Activated CD4-positive, alpha-beta T cell treated with anti-CD3 and anti-CD28 coated beads, Interleukin-2, amount 50 U/mL, for 1 hour (primary cell): Measurements from ENCODE around the gene MAML3.

Experiments
- DNase-seq: peaks from one replicate; pipeline ENCODE4 v3.0.0-alpha.2; 2020

Gene MAML3

GRCh38 chr4:140153419-140153717 lies 616 bp downstream of the MAML3 start:
- DNase-seq, result no peak

DNA sequence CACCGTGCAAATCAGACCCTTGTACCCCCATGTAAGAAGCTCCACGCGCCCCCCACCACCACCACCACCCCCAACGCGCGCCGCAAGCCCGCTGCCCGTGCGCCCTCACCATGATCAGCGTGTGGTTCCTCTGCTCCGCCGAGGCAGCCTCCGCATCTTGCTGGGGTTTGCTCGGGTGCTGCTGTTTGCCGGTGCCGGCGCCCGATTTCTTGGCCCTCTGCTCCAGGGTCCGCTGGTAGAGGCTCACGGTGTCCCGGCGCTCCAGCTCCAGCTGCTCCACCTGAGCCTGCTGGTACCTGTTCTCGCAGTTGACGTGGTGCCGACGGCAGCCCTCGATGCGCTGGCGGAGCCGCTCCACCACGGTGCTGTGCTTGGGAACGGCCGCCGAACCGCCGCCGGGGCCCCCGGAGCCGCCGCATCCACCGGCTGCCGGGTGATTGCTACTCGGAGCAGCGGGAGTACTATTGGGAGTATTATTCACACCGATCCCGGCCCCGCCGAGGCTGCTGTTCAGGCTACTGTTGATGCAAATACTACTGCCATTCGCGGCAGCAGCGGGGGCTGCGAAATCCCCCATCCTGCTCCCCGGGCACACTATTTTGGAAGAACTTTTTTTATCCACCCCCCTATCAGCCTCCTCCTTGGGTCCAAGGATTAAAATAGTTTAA lies 1.1 kb downstream of the MAML3 start:
- DNase-seq, result peak; percentile 47

DNA sequence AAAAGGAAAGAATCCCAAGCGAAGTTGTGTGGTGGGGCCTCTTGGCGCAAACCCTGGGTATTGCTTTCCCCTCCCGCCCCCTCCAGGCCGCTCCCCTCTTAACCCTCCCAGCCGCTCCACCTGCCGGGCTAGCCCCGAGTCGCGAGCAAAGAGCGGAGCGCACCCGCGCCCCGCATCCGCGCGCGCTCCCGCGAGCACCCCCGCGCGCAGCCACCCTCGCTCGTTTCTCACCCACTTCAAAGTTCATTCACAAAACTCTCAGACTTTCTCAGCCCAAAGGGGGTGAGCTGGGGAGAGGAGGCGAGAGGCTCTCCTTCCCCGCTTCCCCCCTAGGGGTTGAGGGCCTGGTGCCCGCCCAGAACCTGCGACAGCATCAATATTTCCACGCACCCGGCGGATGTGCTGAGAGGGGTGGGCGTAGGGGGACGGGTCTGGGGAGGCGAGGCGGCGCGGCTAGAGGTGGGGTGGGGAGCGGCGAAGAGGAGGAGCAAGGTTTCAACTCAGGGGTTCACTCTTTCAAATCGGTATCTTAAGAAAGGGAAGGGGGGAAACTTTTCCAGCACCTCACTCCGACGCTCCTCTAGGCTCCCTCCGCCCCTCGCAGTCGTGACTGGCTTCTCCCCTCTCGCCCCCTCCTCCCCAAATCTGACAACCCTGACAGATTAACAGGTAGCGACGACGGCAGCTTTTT lies 1.8 kb downstream of the MAML3 start:
- peak; percentile 77 for DNase-seq

DNA sequence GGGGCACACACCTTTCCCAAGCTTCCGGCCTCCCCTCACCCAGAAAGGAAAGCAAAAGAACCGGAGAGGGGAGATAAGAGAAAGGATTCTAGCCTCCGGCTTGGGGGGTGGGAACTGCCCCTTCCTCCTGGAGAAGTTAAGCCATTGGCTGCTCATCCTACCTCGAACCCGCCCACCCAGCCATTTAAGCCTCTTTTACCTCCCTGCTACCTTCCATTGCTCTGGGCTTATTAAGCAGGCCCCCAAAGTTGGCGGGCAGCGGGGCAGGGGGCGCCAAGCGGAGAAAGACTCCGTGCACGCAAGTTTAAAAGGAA lies 2.3 kb downstream of the MAML3 start:
- peak; percentile 58 for DNase-seq

DNA sequence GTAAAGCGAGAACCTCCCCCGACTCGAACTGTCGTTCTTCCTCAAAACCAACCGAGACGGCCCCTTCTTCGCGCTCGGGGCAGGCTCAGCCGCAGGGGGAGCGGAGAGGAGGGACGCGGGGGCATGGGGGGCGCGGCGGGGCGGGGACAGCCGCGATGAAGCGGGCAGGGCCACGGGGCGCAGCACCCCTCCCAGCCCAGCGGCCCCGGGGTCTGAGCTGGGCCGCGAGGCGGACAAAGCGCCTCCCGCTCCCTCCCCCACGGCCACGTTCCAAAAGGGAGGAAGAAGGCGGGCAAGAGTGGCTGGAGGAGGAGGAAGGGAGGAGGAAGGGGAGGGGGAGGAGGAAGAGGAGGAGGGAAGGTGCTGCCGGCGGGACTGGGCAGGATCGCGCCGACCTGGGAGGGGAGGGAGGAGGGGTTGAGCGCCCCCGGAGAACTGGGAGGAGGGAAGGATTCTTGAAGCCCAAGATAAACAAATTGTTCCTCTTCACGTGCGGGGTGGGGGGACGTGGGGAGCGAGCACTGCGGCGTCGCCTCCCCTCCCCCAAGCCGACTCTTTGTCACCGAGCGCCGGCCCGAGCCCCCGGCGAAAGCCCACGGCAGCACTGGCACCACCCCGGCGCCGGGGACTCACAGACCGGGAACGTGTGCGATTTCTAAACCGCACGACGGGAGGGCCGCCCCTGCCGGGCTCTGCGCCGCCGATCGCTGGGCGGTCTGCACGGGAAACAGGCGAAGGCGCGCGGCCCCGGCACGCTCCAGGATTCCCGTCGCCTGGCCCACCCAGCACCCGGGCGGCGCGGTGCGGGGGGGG lies 2.9 kb downstream of the MAML3 start:
- DNase-seq, result peak; percentile 41

GRCh38 chr4:140150636-140150885 lies 3.4 kb downstream of the MAML3 start:
- peak; percentile 64 for DNase-seq

- peak; percentile 67 for DNase-seq
These were observed 3.9 kb downstream of the MAML3 start for GRCh38 chr4:140149846-140150635.

- no peak for DNase-seq
These were observed 9.9 kb downstream of the MAML3 start for GRCh38 chr4:140144050-140144449.

- no peak for DNase-seq
These were observed 12.7 kb downstream of the MAML3 start for GRCh38 chr4:140141210-140141835.

DNA sequence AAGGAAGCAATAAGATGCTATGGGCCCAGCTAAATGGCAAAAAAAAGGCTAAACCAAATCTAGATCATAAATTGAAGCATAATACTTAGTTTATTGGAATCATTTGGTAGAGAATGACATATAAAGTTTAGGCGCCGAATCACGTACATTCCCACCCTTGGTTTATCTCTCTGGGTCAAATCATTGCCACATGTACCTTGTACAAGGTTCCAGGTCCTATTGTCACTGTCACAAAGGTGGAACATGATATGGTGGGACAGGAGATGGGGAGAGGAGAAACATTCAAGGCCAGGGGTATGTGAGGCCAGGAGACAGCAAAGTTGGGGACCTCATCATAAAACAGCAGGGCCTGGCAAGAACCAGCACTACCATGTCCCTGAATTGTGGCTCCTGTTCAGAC lies 13.4 kb downstream of the MAML3 start:
- DNase-seq, result no peak

DNA sequence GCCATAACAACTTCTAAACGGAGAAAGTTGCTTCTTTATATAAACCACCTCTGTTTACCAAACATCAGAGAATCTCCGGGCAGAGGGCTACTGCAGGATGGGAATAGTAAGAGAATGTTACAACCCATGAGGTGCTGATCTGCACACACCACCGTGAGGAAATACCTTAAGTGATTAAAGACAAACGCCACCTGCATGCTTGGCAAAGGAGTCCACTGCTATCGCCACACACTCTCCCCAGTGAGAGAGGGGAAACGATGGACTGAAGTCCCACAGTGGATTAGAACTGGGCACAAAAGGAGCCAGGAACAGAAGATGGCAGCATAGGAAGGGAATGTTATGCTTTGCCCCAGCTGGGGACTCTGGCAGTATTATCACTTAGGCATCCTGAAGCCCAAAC lies 15.6 kb downstream of the MAML3 start:
- DNase-seq, result no peak

DNA sequence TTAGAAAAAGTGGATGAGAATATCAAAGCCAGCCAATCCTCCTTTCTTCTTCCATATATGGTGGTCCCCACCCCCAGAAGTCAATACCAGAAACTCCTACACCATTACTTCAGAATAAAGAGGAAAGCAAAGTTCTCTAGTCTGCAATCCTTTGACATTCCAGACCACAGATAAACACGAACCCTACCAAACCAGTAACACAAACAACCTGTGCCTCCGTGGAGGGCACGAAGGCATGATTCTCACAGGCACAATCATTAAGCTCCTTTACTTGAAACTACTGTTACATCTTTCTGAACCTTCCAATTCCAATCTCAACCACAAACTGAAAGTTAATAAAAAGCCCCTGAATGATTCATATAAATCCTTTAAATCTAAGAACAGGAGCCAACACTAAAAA lies 16.3 kb downstream of the MAML3 start:
- no peak for DNase-seq

DNA sequence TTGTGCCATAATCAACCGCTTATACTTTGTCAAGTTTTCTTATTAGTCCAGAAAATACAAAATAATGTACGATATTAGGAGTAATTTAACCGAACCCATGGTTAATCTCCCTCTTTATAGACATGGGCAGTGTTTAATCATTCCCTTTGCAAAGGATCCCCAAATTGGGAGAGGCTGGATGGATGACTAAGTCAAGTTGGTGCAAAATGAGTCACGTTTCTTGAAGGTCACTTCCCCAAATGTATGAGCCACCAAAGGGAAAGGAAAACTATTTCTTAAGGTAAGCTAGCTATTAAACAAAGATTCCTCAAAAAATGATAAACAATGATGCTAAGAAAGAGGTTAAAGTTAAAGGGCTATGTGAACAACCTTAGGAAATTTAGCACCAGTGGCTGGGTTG lies 17.5 kb downstream of the MAML3 start:
- DNase-seq, result no peak

GRCh38 chr4:140135529-140136088 lies 18.4 kb downstream of the MAML3 start:
- DNase-seq, result no peak

GRCh38 chr4:140134746-140135425 lies 19.1 kb downstream of the MAML3 start:
- no peak for DNase-seq

GRCh38 chr4:140133576-140133975 lies 20.4 kb downstream of the MAML3 start:
- no peak for DNase-seq

- no peak for DNase-seq
These were observed 22.2 kb downstream of the MAML3 start for GRCh38 chr4:140131675-140132229.

GRCh38 chr4:140130677-140131076 lies 23.3 kb downstream of the MAML3 start:
- DNase-seq, result no peak

DNA sequence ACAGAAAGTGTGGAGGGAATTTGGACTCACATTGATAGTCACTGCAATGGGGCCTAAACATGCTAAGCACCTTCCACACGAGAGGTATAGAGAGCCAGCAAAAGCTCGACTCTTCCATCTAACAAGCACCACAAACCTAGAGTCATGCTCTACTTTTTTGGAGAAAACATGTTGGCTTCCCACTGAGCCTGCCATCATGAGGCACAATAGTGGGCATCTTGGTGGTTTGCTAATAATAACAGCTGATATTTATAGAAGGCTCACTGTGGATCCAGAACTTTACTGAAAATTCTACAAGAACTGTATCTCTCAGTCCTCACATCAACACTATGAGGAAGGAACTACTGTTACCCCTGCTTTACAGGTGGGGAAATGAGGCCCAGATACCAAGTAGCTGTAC lies 26.6 kb downstream of the MAML3 start:
- no peak for DNase-seq

DNA sequence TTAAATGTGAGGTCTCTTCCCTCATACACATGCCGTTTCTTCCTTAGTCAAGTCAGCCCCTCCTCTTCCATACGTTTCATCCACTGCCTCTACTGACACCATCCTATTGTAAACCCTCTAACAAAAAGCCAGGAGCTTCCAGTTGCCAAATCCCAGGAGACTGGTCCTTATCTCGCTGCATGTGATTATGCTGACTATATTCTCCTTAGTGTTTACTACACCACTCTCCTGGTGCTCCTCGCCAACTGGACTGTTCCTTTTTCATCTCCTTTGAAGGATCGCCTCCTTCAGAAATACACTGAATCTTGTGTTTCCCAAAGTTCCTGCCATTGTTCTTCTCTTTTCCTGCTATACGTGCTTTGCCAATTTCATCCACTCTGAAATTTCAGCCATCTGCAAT lies 27.7 kb downstream of the MAML3 start:
- no peak for DNase-seq

GRCh38 chr4:140125374-140125773 lies 28.6 kb downstream of the MAML3 start:
- DNase-seq, result no peak
